HAP-1 (cell line): ENCODE measurements around the gene AP2A1.
"Not testable (repeated sequence)": the region's sequence is repeated elsewhere in the genome, so short reads cannot be mapped to it uniquely, and the experiment has no call there.

ENCODE experiments used
- DNase-seq, 2 experiments: peaks; one replicate each; pipeline ENCODE4 v3.0.0-alpha.2; 2016 to 2020; ENCODE audit warnings: low spot score in 2 of 2
- H3K27me3 ChIP-seq: fragments of 250-450 bp; sonication (Bioruptor Pico); 2 replicates; pipeline ENCODE4 v1.5.1; 2020; ENCODE audit warnings: low read depth, mild to moderate bottlenecking, moderate library complexity
- H3K36me3 ChIP-seq: fragments of 250-450 bp; sonication (Bioruptor Pico); replicated peaks from 2 replicates; pipeline ENCODE4 v1.5.1; 2020; ENCODE audit warnings: mild to moderate bottlenecking
- H3K4me1 ChIP-seq: fragments of 250-450 bp; sonication (Bioruptor Pico); 2 replicates; pipeline ENCODE4 v1.5.1; 2020; ENCODE audit warnings: mild to moderate bottlenecking
- H3K4me3 ChIP-seq: fragments of 250-450 bp; sonication (Bioruptor Pico); 2 replicates; pipeline ENCODE4 v1.5.1; 2020; ENCODE audit warnings: mild to moderate bottlenecking, moderate library complexity
- H3K9me3 ChIP-seq: fragments of 250-450 bp; sonication (Bioruptor Pico); 2 replicates; pipeline ENCODE4 v1.5.1; 2020; ENCODE audit warnings: mild to moderate bottlenecking, moderate library complexity
- in situ Hi-C: fragments of 300-500 bp; cut with MboI; formaldehyde crosslinking; loops from 3 replicates; pipeline ENCODE4 v1.14.3; 2020; ENCODE audit warnings: low sequenced_read_pairs, inconsistent platforms, mixed read lengths

The AP2A1 gene

GRCh38 chr19:49818649-49819370, 52.0 kb downstream of the AP2A1 start:
- in situ Hi-C loops = no loop called here
- Histone ChIP-seq H3K9me3 (no peaks in the 10 kb centered on the region; the same call in 1 of the 2 replicates), H3K27me3 (no peaks in the 10 kb centered on the region), H3K4me1 (peaks cover 21% of the 10 kb centered on the region), H3K36me3 (peaks cover 18% of the 10 kb centered on the region), H3K4me3 (peak overlapping the region; percentile 77)
- DNase-seq = peak in 1 of 2 experiments; percentile 48

- peak overlapping the region; percentile 77 for H3K4me3 ChIP-seq
- in situ Hi-C loops, H3K9me3 ChIP-seq, H3K27me3 ChIP-seq: not testable (repeated sequence)
- H3K4me1 ChIP-seq = peaks cover 19% of the 10 kb centered on the region
- peaks cover 21% of the 10 kb centered on the region for H3K36me3 ChIP-seq
- DNase-seq = peak in 1 of 2 experiments; percentile 41
These were observed 52.8 kb downstream of the AP2A1 start for GRCh38 chr19:49819452-49820115.

- no peaks in the 10 kb centered on the region; the same call in 1 of the 2 replicates for H3K9me3 ChIP-seq
- H3K4me3 ChIP-seq = no peak overlapping the region
- no peaks in the 10 kb centered on the region for H3K27me3 ChIP-seq
- H3K4me1 ChIP-seq = peaks cover 19% of the 10 kb centered on the region
- peaks cover 21% of the 10 kb centered on the region for H3K36me3 ChIP-seq
- in situ Hi-C loops = no loop called here
- peak; percentile 77 to 79 for DNase-seq
These were observed 53.3 kb downstream of the AP2A1 start for GRCh38 chr19:49820125-49820524.

- no peak for DNase-seq
- Histone ChIP-seq H3K4me3 (no peak overlapping the region), H3K36me3 (peaks cover 22% of the 10 kb centered on the region), H3K27me3 (no peaks in the 10 kb centered on the region), H3K9me3 (no peaks in the 10 kb centered on the region; the same call in 1 of the 2 replicates), H3K4me1 (peaks cover 14% of the 10 kb centered on the region)
- in situ Hi-C loops = no loop called here
These were observed 56.7 kb downstream of the AP2A1 start for GRCh38 chr19:49823472-49823871.

- Histone ChIP-seq H3K4me3 (no peak overlapping the region), H3K9me3 (no peaks in the 10 kb centered on the region), H3K4me1 (peaks cover 9% of the 10 kb centered on the region), H3K36me3 (peaks cover 24% of the 10 kb centered on the region), H3K27me3 (no peaks in the 10 kb centered on the region)
- no peak for DNase-seq
- in situ Hi-C loops = no loop called here
These were observed 57.9 kb downstream of the AP2A1 start for GRCh38 chr19:49824662-49825061.

- H3K4me1 ChIP-seq = no peaks in the 10 kb centered on the region
- H3K27me3 ChIP-seq = no peaks in the 10 kb centered on the region
- H3K4me3 ChIP-seq = no peak overlapping the region
- in situ Hi-C loops = no loop called here
- DNase-seq = no peak
- peaks cover 27% of the 10 kb centered on the region for H3K36me3 ChIP-seq
- H3K9me3 ChIP-seq = no peaks in the 10 kb centered on the region
These were observed 60.2 kb downstream of the AP2A1 start for GRCh38 chr19:49827034-49827433.

GRCh38 chr19:49829200-49829599, 62.4 kb downstream of the AP2A1 start:
- no peak overlapping the region for H3K4me3 ChIP-seq
- H3K9me3 ChIP-seq = no peaks in the 10 kb centered on the region
- in situ Hi-C loops = no loop called here
- DNase-seq = no peak
- peaks cover 30% of the 10 kb centered on the region for H3K36me3 ChIP-seq
- H3K4me1 ChIP-seq = no peaks in the 10 kb centered on the region
- no peaks in the 10 kb centered on the region for H3K27me3 ChIP-seq

GRCh38 chr19:49829721-49830120, 62.9 kb downstream of the AP2A1 start:
- no peaks in the 10 kb centered on the region for H3K27me3 ChIP-seq
- no peak for DNase-seq
- H3K36me3 ChIP-seq = peaks cover 34% of the 10 kb centered on the region
- H3K4me3 ChIP-seq = no peak overlapping the region
- in situ Hi-C loops = no loop called here
- no peaks in the 10 kb centered on the region for H3K9me3 ChIP-seq
- H3K4me1 ChIP-seq = no peaks in the 10 kb centered on the region

GRCh38 chr19:49830766-49831165, 64.0 kb downstream of the AP2A1 start:
- H3K4me3 ChIP-seq = no peak overlapping the region
- peaks cover 38% of the 10 kb centered on the region for H3K36me3 ChIP-seq
- in situ Hi-C loops = no loop called here
- H3K9me3 ChIP-seq = no peaks in the 10 kb centered on the region
- H3K27me3 ChIP-seq = no peaks in the 10 kb centered on the region
- H3K4me1 ChIP-seq = no peaks in the 10 kb centered on the region
- DNase-seq = no peak

- Histone ChIP-seq H3K4me1 (no peaks in the 10 kb centered on the region), H3K36me3 (peaks cover 47% of the 10 kb centered on the region), H3K4me3 (no peak overlapping the region), H3K9me3 (no peaks in the 10 kb centered on the region), H3K27me3 (no peaks in the 10 kb centered on the region)
- in situ Hi-C loops = no loop called here
- no peak for DNase-seq
These were observed 64.8 kb downstream of the AP2A1 start for GRCh38 chr19:49831592-49831991.

GRCh38 chr19:49832556-49832955, 65.8 kb downstream of the AP2A1 start:
- Histone ChIP-seq H3K36me3 (peaks cover 53% of the 10 kb centered on the region), H3K4me1 (no peaks in the 10 kb centered on the region), H3K27me3 (no peaks in the 10 kb centered on the region), H3K9me3 (no peaks in the 10 kb centered on the region), H3K4me3 (no peak overlapping the region)
- DNase-seq = no peak
- in situ Hi-C loops = no loop called here

GRCh38 chr19:49833599-49833998, 66.8 kb downstream of the AP2A1 start:
- Histone ChIP-seq H3K9me3 (no peaks in the 10 kb centered on the region), H3K27me3 (no peaks in the 10 kb centered on the region), H3K4me3 (no peak overlapping the region), H3K36me3 (peaks cover 59% of the 10 kb centered on the region), H3K4me1 (no peaks in the 10 kb centered on the region)
- no peak for DNase-seq
- in situ Hi-C loops = no loop called here

- in situ Hi-C loops = no loop called here
- Histone ChIP-seq H3K4me1 (no peaks in the 10 kb centered on the region), H3K4me3 (no peak overlapping the region), H3K36me3 (peaks cover 72% of the 10 kb centered on the region), H3K9me3 (no peaks in the 10 kb centered on the region), H3K27me3 (no peaks in the 10 kb centered on the region)
- no peak for DNase-seq
These were observed 68.8 kb downstream of the AP2A1 start for GRCh38 chr19:49835562-49835961.

- Histone ChIP-seq H3K4me1 (no peaks in the 10 kb centered on the region), H3K27me3 (no peaks in the 10 kb centered on the region), H3K9me3 (no peaks in the 10 kb centered on the region), H3K4me3 (no peak overlapping the region), H3K36me3 (peaks cover 66% of the 10 kb centered on the region)
- DNase-seq = no peak
- in situ Hi-C loops = no loop called here
These were observed 69.6 kb downstream of the AP2A1 start for GRCh38 chr19:49836176-49837008.
